Sigmoid colon (tissue), 7 donors: Measurements from ENCODE around the gene RABGAP1. TPM values are rescaled to one million over a fixed set of nuclear protein-coding genes. Genes with fewer than 3 reads are reported as not detected.

Source experiments
- DNase-seq: peaks from one replicate; pipeline ENCODE4 v3.0.0-alpha.2; 2019
- H3K27ac ChIP-seq, 4 donors: fragments of 200-600 bp; sonication (generic); one replicate each; pipeline ENCODE4 v1.5.1; 2016 to 2019; ENCODE audit warnings: mild to moderate bottlenecking in 1 of 4
- H3K27me3 ChIP-seq, 3 donors: fragments of 200-600 bp; sonication (generic); one replicate each; pipeline ENCODE4 v1.5.1; 2019; ENCODE audit warnings: mild to moderate bottlenecking in 1 of 3
- H3K36me3 ChIP-seq, 4 donors: fragments of 200-600 bp; sonication (generic); one replicate each; pipeline ENCODE4 v1.5.1; 2016 to 2019
- H3K4me1 ChIP-seq, 4 donors: fragments of 200-600 bp; sonication (generic); one replicate each; pipeline ENCODE4 v1.5.1; 2017 to 2019
- H3K4me3 ChIP-seq, 4 donors: fragments of 200-600 bp; sonication (generic); one replicate each; pipeline ENCODE4 v1.5.1; 2017 to 2019; ENCODE audit warnings: mild to moderate bottlenecking in 2 of 4, moderate library complexity in 1 of 4
- H3K9me3 ChIP-seq, 4 donors: fragments of 200-600 bp in 3 of 4; sonication (generic) in 3 of 4; one replicate each; pipeline versions ENCODE4 v1.5.1 to v1.6.1; 2013 to 2019
- CTCF ChIP-seq, 4 experiments: fragments of 450-650 bp in 3 of 4; fragments of 200-600 bp in 1 of 4; IDR thresholded peaks; one replicate each; pipeline ENCODE4 v1.5.1; 2016 to 2019; ENCODE audit warnings: antibody characterized with exemption in 4 of 4, mild to moderate bottlenecking in 3 of 4, moderate library complexity in 2 of 4
- EP300 ChIP-seq, 4 donors: sonication (generic); formaldehyde crosslinking; IDR thresholded peaks; one replicate each; pipeline ENCODE4 v1.6.1; 2017; ENCODE audit warnings: antibody characterized with exemption in 4 of 4
- POLR2A ChIP-seq, 2 donors: fragments of 450-650 bp; IDR thresholded peaks; one replicate each; pipeline ENCODE4 v1.6.1; 2016; ENCODE audit warnings: antibody characterized with exemption in 2 of 2, mild to moderate bottlenecking in 2 of 2, moderate library complexity in 2 of 2
- POLR2AphosphoS5 ChIP-seq, 4 donors: sonication (generic); formaldehyde crosslinking; IDR thresholded peaks; one replicate each; pipeline ENCODE4 v1.6.1; 2017; ENCODE audit warnings: antibody characterized with exemption in 4 of 4
- WGBS, 2 donors: extraction: QIAGEN DNeasy Blood & Tissue Kit; methylation state at CpG; one replicate each; pipeline ENCODE4 v1.1.7; 2013; 5-methylcytosine and 5-hydroxymethylcytosine counted together
- intact Hi-C: fragments of 100-400 bp; cut with DNase I; formaldehyde crosslinking; loops from one replicate; pipeline ENCODE4 v1.15.1; 2023
- polyA plus RNA-seq, 3 donors: library from polyadenylated mRNA; stranded (reverse); fragments of 200-250 nt; gene quantifications; one replicate each; pipeline ENCODE4 v1.2.3, GENCODE V29; 2013
- total RNA-seq, 4 donors: library from RNA; depleted of rRNA; stranded (reverse); fragments of >200 nt; gene quantifications; one replicate each; pipeline ENCODE4 v1.1.0, GENCODE V29; 2016
- donor health status: healthy with polysubstance abuse.
- donor health status: Bipolar disorder and iron deficiency.
- donor health status: healthy.

Gene RABGAP1
- total and polyA plus RNA-seq, 7 donors = 12.5 to 110 (median 90.6) TPM

GRCh38 chr9:123062351-123063176 lies 121.7 kb downstream of the RABGAP1 start:
- intact Hi-C loops = no loop called here
- no peaks in the 10 kb centered on the region for H3K9me3 ChIP-seq
- TF ChIP-seq EP300 (IDR thresholded peaks at IDR 0.05) (no peak), POLR2A (IDR thresholded peaks at IDR 0.05) (no peak), POLR2AphosphoS5 (IDR thresholded peaks at IDR 0.05) (no peak), CTCF (IDR thresholded peaks at IDR 0.05) (no peak)
- no peaks in the 10 kb centered on the region for H3K27me3 ChIP-seq
- H3K27ac ChIP-seq = peak overlapping the region in 1 of 4 donors; percentile 31
- 87 to 93% methylated on average over 7 of the region's 7 CpGs for WGBS, 2 donors
- peaks cover 0 to 28% (median 10%) of the 10 kb centered on the region in 4 donors for H3K36me3 ChIP-seq
- H3K4me3 ChIP-seq = no peak overlapping the region
- peaks cover 0 to 32% (median 20%) of the 10 kb centered on the region in 4 donors for H3K4me1 ChIP-seq
- DNase-seq = no peak

GRCh38 chr9:123063177-123063598 lies 122.4 kb downstream of the RABGAP1 start:
- H3K36me3 ChIP-seq = peaks cover 0 to 34% (median 12%) of the 10 kb centered on the region in 4 donors
- TF ChIP-seq CTCF (IDR thresholded peaks at IDR 0.05) = no peak
- TF ChIP-seq POLR2A (IDR thresholded peaks at IDR 0.05) = no peak
- TF ChIP-seq EP300 (IDR thresholded peaks at IDR 0.05) = no peak
- no peak for TF ChIP-seq POLR2AphosphoS5 (IDR thresholded peaks at IDR 0.05)
- H3K4me3 ChIP-seq = no peak overlapping the region
- H3K27ac ChIP-seq = peak overlapping the region in 1 of 4 donors; percentile 31
- H3K4me1 ChIP-seq = peaks cover 0 to 32% (median 20%) of the 10 kb centered on the region in 4 donors
- no peaks in the 10 kb centered on the region for H3K27me3 ChIP-seq
- H3K9me3 ChIP-seq = no peaks in the 10 kb centered on the region
- 68 to 77% methylated on average over 2 of the region's 2 CpGs for WGBS, 2 donors
- intact Hi-C loops = no loop called here
- no peak for DNase-seq

GRCh38 chr9:123063896-123064295 lies 123.1 kb downstream of the RABGAP1 start:
- H3K27ac ChIP-seq = no peak overlapping the region
- no peak for TF ChIP-seq POLR2AphosphoS5 (IDR thresholded peaks at IDR 0.05)
- no peak for DNase-seq
- no peaks in the 10 kb centered on the region for H3K27me3 ChIP-seq
- H3K4me1 ChIP-seq = peaks cover 0 to 32% (median 18%) of the 10 kb centered on the region in 4 donors
- no peak overlapping the region for H3K4me3 ChIP-seq
- no peaks in the 10 kb centered on the region for H3K9me3 ChIP-seq
- intact Hi-C loops = no loop called here
- WGBS, 2 donors = 95 to 97% methylated on average over 11 of the region's 11 CpGs
- peaks cover 0 to 41% (median 12%) of the 10 kb centered on the region in 4 donors for H3K36me3 ChIP-seq

GRCh38 chr9:123064716-123065115 lies 123.9 kb downstream of the RABGAP1 start:
- DNase-seq = no peak
- no peaks in the 10 kb centered on the region for H3K9me3 ChIP-seq
- intact Hi-C loops = no loop called here
- peaks cover 0 to 48% (median 12%) of the 10 kb centered on the region in 4 donors for H3K36me3 ChIP-seq
- H3K27ac ChIP-seq = no peak overlapping the region
- no peak overlapping the region for H3K4me3 ChIP-seq
- WGBS, 2 donors = 85 to 91% methylated on average over 2 of the region's 2 CpGs
- no peaks in the 10 kb centered on the region for H3K27me3 ChIP-seq
- TF ChIP-seq CTCF (IDR thresholded peaks at IDR 0.05) = no peak
- no peak for TF ChIP-seq POLR2AphosphoS5 (IDR thresholded peaks at IDR 0.05)
- no peak for TF ChIP-seq EP300 (IDR thresholded peaks at IDR 0.05)
- peaks cover 0 to 26% (median 12%) of the 10 kb centered on the region in 4 donors for H3K4me1 ChIP-seq

- Histone ChIP-seq H3K9me3 (no peaks in the 10 kb centered on the region), H3K27ac (no peak overlapping the region), H3K27me3 (no peaks in the 10 kb centered on the region), H3K4me1 (peaks cover 0 to 21% (median 8%) of the 10 kb centered on the region in 4 donors), H3K4me3 (no peak overlapping the region), H3K36me3 (peaks cover 0 to 53% (median 13%) of the 10 kb centered on the region in 4 donors)
- no peak for TF ChIP-seq CTCF (IDR thresholded peaks at IDR 0.05)
- TF ChIP-seq POLR2AphosphoS5 (IDR thresholded peaks at IDR 0.05) = no peak
- no peak for TF ChIP-seq EP300 (IDR thresholded peaks at IDR 0.05)
- TF ChIP-seq POLR2A (IDR thresholded peaks at IDR 0.05) = no peak
- no peak for DNase-seq
- WGBS, 2 donors = 95 to 96% methylated on average over 2 of the region's 2 CpGs
- intact Hi-C loops = no loop called here
Measured at GRCh38 chr9:123065196-123065595, 124.4 kb downstream of the RABGAP1 start.
